Left lung (tissue), 14 donors: Measurements from ENCODE around the gene ACKR1. TPM values are rescaled to one million over a fixed set of nuclear protein-coding genes. Genes with fewer than 3 reads are reported as not detected.
A peak's percentile ranks its signal among the peaks of the same experiment; 100 is the strongest.

ENCODE experiments used
- ATAC-seq: fragments of 200-7000 bp; cut with Tn5 transposase; one replicate; pipeline ENCODE4 v1.9.1; 2020; ENCODE audit warnings: moderate library complexity
- DNase-seq, 4 donors: peaks; one replicate each; pipeline ENCODE4 v3.0.0-alpha.2; 2013 to 2020
- H3K27ac ChIP-seq, 2 donors: fragments of 200-600 bp; sonication (generic) in 1 of 2; one replicate each; pipeline versions ENCODE4 v1.5.0 to v1.8.0; 2020 to 2021
- H3K27me3 ChIP-seq, 2 donors: fragments of 200-600 bp; sonication (generic) in 1 of 2; one replicate each; pipeline versions ENCODE4 v1.5.0 to v1.8.0; 2020 to 2021
- H3K36me3 ChIP-seq, 2 donors: fragments of 200-600 bp; sonication (generic) in 1 of 2; one replicate each; pipeline versions ENCODE4 v1.5.0 to v1.8.0; 2020 to 2021
- H3K4me1 ChIP-seq, 2 donors: fragments of 200-600 bp; one replicate each; pipeline ENCODE4 v1.8.0; 2021
- H3K4me3 ChIP-seq, 2 donors: fragments of 200-600 bp; sonication (generic) in 1 of 2; one replicate each; pipeline versions ENCODE4 v1.5.0 to v1.8.0; 2020 to 2021; ENCODE audit warnings: mild to moderate bottlenecking in 1 of 2
- H3K9me3 ChIP-seq, 2 donors: fragments of 200-600 bp; sonication (generic) in 1 of 2; one replicate each; pipeline versions ENCODE4 v1.5.0 to v1.8.0; 2020 to 2021
- intact Hi-C, 2 donors: fragments of 100-400 bp; cut with DNase I; formaldehyde crosslinking; loops; one replicate each; pipeline versions ENCODE4 v1.11.2 to v1.14.2; 2022
- long read RNA-seq, 12 donors: library from polyadenylated mRNA in 2 of 12; unstranded in 2 of 12; transcript quantifications; one replicate each; pipeline ENCODE4 v2.0.0 and lab custom pipeline, GENCODE V29; 2019 to 2026
- polyA plus RNA-seq, 6 donors: library from polyadenylated mRNA; unstranded; fragments of 120-200 nt; gene quantifications; one replicate each; pipeline ENCODE4 v1.2.1, GENCODE V29; 2013; ENCODE audit not compliant: insufficient read length in 6 of 6
- total RNA-seq, 2 donors: library from RNA; stranded (reverse); fragmentation: NEBNext Ultra II Directional; extraction: Animal tissue kit (Norgen Biotek cat#: 25700); gene quantifications; one replicate each; pipeline ENCODE4 v1.2.1, GENCODE V29; 2021
- TF ChIP-seq, protein P1 (sequence below), 2 donors: fragments of 200-600 bp; sonication (generic) in 1 of 2; IDR thresholded peaks; one replicate each; pipeline versions ENCODE4 v1.5.0 to v1.8.0; 2021; ENCODE audit warnings: antibody characterized with exemption in 2 of 2
- donor health status: DM: no; HTN: yes; CAD: no.
- donor health status: DM: no; HTN: no; CAD: no.

Gene ACKR1, protein sequence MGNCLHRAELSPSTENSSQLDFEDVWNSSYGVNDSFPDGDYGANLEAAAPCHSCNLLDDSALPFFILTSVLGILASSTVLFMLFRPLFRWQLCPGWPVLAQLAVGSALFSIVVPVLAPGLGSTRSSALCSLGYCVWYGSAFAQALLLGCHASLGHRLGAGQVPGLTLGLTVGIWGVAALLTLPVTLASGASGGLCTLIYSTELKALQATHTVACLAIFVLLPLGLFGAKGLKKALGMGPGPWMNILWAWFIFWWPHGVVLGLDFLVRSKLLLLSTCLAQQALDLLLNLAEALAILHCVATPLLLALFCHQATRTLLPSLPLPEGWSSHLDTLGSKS
- 10 to 100 TPM; 16.8 to 65.3 TPM for total RNA-seq
- polyA plus RNA-seq = 1 to 10 TPM; 3.6 to 5.8 (median 4.7) TPM
- long read RNA-seq, donor 1, transcript ACKR1-202 (2 exons, 2,008 nt) = major isoform, 5 of 5 reads
- long read RNA-seq, donor 1, partial matches to known transcripts = 0 of 5 reads
- long read RNA-seq, donor 1, other reads (novel, unspliced or antisense) = 0 of 5 reads
- long read RNA-seq, donor 2, partial matches to known transcripts = 0 of 5 reads
- long read RNA-seq, donor 2, other reads (novel, unspliced or antisense) = 0 of 5 reads
- long read RNA-seq, donor 3, partial matches to known transcripts = 0 of 3 reads
- long read RNA-seq, donor 3, other reads (novel, unspliced or antisense) = 0 of 3 reads
- long read RNA-seq, donor 4, transcript ACKR1-202 (2 exons, 2,008 nt) = major isoform, 57 of 60 reads
- long read RNA-seq, donor 4, partial matches to known transcripts = 0 of 60 reads
- long read RNA-seq, donor 4, other reads (novel, unspliced or antisense) = 0 of 60 reads
- long read RNA-seq, donor 5, partial matches to known transcripts = 0 of 5 reads
- long read RNA-seq, donor 5, other reads (novel, unspliced or antisense) = 0 of 5 reads
- long read RNA-seq, donor 6, transcript ACKR1-202 (2 exons, 2,008 nt) = major isoform, 8 of 9 reads
- long read RNA-seq, donor 6, partial matches to known transcripts = 0 of 9 reads
- long read RNA-seq, donor 6, other reads (novel, unspliced or antisense) = 0 of 9 reads
- long read RNA-seq, donor 7, partial matches to known transcripts = 0 of 1 reads
- long read RNA-seq, donor 7, other reads (novel, unspliced or antisense) = 0 of 1 reads
- long read RNA-seq, donor 8, partial matches to known transcripts = 0 of 2 reads
- long read RNA-seq, donor 8, other reads (novel, unspliced or antisense) = 0 of 2 reads
- long read RNA-seq, donor 9 = 0 reads
- long read RNA-seq, donor 10, transcript ACKR1-201 (1 exons, 1,242 nt) = minor isoform, 6 of 361 reads
- long read RNA-seq, donor 10, transcript ACKR1-202 (2 exons, 2,008 nt) = major isoform, 355 of 361 reads
- long read RNA-seq, donor 10, partial matches to known transcripts = 0 of 361 reads
- long read RNA-seq, donor 10, other reads (novel, unspliced or antisense) = 0 of 361 reads
- long read RNA-seq, donor 11, transcript ACKR1-201 (1 exons, 1,242 nt) = major isoform, 8 of 11 reads
- long read RNA-seq, donor 11, partial matches to known transcripts = 0 of 11 reads
- long read RNA-seq, donor 11, other reads (novel, unspliced or antisense) = 0 of 11 reads
- long read RNA-seq, donor 12, partial matches to known transcripts = 0 of 5 reads
- long read RNA-seq, donor 12, other reads (novel, unspliced or antisense) = 0 of 5 reads

DNA sequence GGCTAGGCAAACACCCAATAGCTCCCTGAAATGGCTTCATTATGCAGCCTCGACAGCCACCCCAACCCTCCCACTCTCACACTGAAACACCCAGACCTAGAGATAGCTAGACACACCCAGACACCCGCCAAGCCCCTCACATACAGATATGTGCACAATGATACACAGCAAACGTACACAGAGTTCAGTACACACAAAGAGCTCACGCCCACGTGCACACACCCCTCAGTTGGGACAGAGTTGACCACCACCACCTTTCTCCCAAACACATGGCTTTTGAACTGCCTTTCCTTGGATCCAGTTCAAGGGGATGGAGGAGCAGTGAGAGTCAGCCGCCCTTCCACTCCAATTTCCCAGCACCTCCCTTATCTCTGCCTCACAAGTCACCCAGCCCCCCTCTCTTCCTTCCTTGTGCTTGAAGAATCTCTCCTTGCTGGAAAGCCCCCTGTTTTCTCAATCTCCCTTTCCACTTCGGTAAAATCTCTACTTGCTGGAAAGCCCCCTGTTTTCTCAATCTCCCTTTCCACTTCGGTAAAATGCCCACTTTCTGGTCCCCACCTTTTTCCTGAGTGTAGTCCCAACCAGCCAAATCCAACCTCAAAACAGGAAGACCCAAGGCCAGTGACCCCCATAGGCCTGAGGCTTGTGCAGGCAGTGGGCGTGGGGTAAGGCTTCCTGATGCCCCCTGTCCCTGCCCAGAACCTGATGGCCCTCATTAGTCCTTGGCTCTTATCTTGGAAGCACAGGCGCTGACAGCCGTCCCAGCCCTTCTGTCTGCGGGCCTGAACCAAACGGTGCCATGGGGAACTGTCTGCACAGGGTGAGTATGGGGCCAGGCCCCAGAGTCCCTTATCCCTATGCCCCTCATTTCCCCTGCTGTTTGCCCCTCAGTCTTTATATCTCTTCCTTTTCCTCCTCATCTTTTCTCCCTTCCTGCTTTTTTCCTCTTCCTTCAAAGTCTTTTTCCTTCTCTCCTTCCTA lies at the start of gene ACKR1:
Gene ACKR1 (plus strand): TSS at position 715 of the 981 bp plus-strand sequence. CDS start 85 bp downstream, at position 800.
- TF ChIP-seq, protein P1, sequence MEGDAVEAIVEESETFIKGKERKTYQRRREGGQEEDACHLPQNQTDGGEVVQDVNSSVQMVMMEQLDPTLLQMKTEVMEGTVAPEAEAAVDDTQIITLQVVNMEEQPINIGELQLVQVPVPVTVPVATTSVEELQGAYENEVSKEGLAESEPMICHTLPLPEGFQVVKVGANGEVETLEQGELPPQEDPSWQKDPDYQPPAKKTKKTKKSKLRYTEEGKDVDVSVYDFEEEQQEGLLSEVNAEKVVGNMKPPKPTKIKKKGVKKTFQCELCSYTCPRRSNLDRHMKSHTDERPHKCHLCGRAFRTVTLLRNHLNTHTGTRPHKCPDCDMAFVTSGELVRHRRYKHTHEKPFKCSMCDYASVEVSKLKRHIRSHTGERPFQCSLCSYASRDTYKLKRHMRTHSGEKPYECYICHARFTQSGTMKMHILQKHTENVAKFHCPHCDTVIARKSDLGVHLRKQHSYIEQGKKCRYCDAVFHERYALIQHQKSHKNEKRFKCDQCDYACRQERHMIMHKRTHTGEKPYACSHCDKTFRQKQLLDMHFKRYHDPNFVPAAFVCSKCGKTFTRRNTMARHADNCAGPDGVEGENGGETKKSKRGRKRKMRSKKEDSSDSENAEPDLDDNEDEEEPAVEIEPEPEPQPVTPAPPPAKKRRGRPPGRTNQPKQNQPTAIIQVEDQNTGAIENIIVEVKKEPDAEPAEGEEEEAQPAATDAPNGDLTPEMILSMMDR (IDR thresholded peaks at IDR 0.05) = no peak
- Histone ChIP-seq H3K36me3 (no peaks in the 10 kb centered on the region), H3K4me1 (peaks cover 0 to 2% of the 10 kb centered on the region in 2 donors), H3K9me3 (no peaks in the 10 kb centered on the region), H3K27me3 (peaks cover 0 to 45% of the 10 kb centered on the region in 2 donors), H3K27ac (no peak within 1 kb of the TSS), H3K4me3 (peak within 1 kb of the TSS in 1 of 2 donors; percentile 21)
- no peak for ATAC-seq
- intact Hi-C loops = no loop called here
- no peak for DNase-seq

DNA sequence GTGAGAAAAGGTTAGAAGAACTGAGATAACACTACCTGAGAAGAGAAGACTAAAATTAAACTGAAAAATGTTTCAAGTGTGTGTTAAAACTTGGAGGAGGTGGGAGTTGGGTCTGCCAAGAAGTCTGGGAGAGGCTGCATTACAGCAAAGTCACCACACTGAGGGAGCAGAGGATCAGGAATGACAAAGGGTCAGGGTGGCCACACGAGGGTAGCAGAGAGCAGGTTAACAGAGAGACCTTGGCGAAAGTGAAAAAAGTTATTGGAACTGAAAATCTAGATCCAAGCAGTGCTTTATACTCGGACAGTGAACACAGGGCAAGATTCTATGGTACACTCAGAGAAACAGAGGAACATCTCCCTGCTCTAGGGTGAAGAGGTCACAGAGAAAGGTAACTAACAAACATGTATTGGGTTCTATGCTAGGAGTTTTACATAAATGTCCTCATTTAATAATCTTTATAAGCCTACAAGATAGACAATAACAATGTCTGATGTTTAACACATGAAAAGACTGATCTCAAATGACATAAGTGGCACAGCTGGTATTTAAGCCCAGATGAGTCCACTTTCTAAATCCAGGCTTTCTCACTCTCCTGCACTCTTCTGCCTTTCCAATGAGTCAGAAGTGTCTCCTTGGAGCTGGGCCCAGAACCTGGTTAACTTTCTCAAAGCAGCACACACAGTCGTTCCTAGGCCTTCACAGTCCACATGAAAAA lies 43.5 kb upstream of the ACKR1 start:
- TF ChIP-seq, protein P1 (IDR thresholded peaks at IDR 0.05) = peak; percentile 89 to 95
- no peak overlapping the region for H3K4me3 ChIP-seq
- ATAC-seq (peak; percentile 100), DNase-seq (peak in 3 of 4 donors; percentile 66 to 82 (median 71))
- intact Hi-C loops = loop anchor here in 1 of 2 donors (5.0 kb wide), 1 partner anchor 36 kb away; no protein-coding TSS in a partner anchor
- peaks cover 0 to 49% of the 10 kb centered on the region in 2 donors for H3K27me3 ChIP-seq
- no peak overlapping the region for H3K27ac ChIP-seq
- H3K4me1 ChIP-seq = no peaks in the 10 kb centered on the region
- H3K36me3 ChIP-seq = no peaks in the 10 kb centered on the region
- no peaks in the 10 kb centered on the region for H3K9me3 ChIP-seq

DNA sequence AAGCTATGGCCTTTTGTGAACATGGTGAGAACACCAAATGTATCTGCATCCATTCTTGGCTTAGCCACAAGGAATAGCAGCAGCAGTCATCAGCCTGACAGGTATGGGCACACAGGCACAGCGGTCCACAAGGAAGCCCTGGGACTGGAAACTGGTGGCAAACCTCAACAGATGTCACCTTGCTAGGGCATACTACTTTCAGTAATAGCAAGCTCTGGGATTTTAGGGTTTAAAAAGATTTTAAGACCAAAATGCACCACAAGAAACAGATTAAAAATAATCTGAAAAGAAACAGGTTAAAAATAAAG lies 43.0 kb upstream of the ACKR1 start:
- no peak for ATAC-seq
- DNase-seq = no peak
- no peak overlapping the region for H3K27ac ChIP-seq
- no peaks in the 10 kb centered on the region for H3K4me1 ChIP-seq
- H3K4me3 ChIP-seq = no peak overlapping the region
- intact Hi-C loops = loop anchor here in 1 of 2 donors (5.0 kb wide), 1 partner anchor 36 kb away; no protein-coding TSS in a partner anchor
- no peaks in the 10 kb centered on the region for H3K9me3 ChIP-seq
- H3K27me3 ChIP-seq = peaks cover 0 to 50% of the 10 kb centered on the region in 2 donors
- TF ChIP-seq, protein P1 (IDR thresholded peaks at IDR 0.05) = no peak
- H3K36me3 ChIP-seq = no peaks in the 10 kb centered on the region
